ENCODE data around the gene CFAP61.

DNA sequence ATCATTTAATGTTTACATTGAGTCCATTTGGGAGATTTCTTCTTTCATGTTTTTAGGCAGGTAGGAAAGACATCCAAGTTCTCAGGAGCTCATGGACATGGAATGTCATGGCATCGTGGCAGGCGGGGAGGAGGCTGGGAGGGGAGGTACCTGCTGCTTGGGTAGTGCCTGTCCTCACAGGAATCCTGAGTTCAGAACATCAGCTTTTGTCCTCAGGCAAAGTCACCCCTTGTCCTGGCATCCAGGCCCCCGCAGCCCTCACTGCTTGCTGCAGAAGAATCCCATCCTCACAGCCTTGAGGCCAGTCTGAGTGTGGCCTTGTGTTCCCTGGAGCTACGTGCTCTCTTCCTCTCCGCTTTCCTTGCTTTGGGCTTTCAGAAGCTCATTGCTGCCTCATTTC lies 157.4 kb downstream of the CFAP61 start:
- no peak for TF ChIP-seq POLR2AphosphoS5 (IDR thresholded peaks at IDR 0.05; ENCODE audit: low read depth, low read length)
- TF ChIP-seq, protein P1, sequence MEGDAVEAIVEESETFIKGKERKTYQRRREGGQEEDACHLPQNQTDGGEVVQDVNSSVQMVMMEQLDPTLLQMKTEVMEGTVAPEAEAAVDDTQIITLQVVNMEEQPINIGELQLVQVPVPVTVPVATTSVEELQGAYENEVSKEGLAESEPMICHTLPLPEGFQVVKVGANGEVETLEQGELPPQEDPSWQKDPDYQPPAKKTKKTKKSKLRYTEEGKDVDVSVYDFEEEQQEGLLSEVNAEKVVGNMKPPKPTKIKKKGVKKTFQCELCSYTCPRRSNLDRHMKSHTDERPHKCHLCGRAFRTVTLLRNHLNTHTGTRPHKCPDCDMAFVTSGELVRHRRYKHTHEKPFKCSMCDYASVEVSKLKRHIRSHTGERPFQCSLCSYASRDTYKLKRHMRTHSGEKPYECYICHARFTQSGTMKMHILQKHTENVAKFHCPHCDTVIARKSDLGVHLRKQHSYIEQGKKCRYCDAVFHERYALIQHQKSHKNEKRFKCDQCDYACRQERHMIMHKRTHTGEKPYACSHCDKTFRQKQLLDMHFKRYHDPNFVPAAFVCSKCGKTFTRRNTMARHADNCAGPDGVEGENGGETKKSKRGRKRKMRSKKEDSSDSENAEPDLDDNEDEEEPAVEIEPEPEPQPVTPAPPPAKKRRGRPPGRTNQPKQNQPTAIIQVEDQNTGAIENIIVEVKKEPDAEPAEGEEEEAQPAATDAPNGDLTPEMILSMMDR (IDR thresholded peaks at IDR 0.05), result no peak
- TF ChIP-seq GABPA (IDR thresholded peaks at IDR 0.05; ENCODE audit: low read depth), result no peak
- no peak for TF ChIP-seq SIN3A (IDR thresholded peaks at IDR 0.05; ENCODE audit: borderline replicate concordance, low read depth, low read length)
- no peak for TF ChIP-seq FOXM1 (IDR thresholded peaks at IDR 0.05; ENCODE audit: low read depth)
